Measurements from ENCODE around the gene FUNDC2. TPM values are rescaled to one million over a fixed set of nuclear protein-coding genes. Genes with fewer than 3 reads are reported as not detected.

Gene FUNDC2
- total RNA-seq, 1 donor, result 47.4 TPM

- Histone ChIP-seq H2AFZ (ENCODE audit: low read length) (no peak overlapping the region), H3K4me2 (ENCODE audit: insufficient read depth, low read length) (no peak overlapping the region), H3K36me3 (ENCODE audit: insufficient read depth, low read length) (no peaks in the 10 kb centered on the region), H3K9me3 (ENCODE audit: low read depth, low read length) (no peaks in the 10 kb centered on the region), H3K27me3 (ENCODE audit: insufficient read depth, low read length) (no peaks in the 10 kb centered on the region), H4K20me1 (ENCODE audit: insufficient read depth, low read length) (no peaks in the 10 kb centered on the region), H3K4me3 (ENCODE audit: insufficient read depth, low read length) (no peak overlapping the region), H3K79me2 (ENCODE audit: insufficient read depth, low read length) (peaks cover 22% of the 10 kb centered on the region), H3K4me1 (ENCODE audit: insufficient read depth, low read length) (peaks cover 8% of the 10 kb centered on the region), H3K27ac (ENCODE audit: low read depth, low read length) (no peak overlapping the region)
- DNase-seq (ENCODE audit: insufficient read length, low spot score, missing footprints), result no peak
- no peak for TF ChIP-seq CTCF (IDR thresholded peaks at IDR 0.05; ENCODE audit: extremely low read depth, low read depth, low read length)
Measured at GRCh38 chrX:155031657-155032056, 5.0 kb downstream of the FUNDC2 start.

GRCh38 chrX:155035688-155036087 lies 9.0 kb downstream of the FUNDC2 start:
- Histone ChIP-seq H3K79me2 (ENCODE audit: insufficient read depth, low read length) (peaks cover 17% of the 10 kb centered on the region), H3K9me3 (ENCODE audit: low read depth, low read length) (no peaks in the 10 kb centered on the region), H4K20me1 (ENCODE audit: insufficient read depth, low read length) (no peaks in the 10 kb centered on the region)

GRCh38 chrX:155046129-155046810 lies 19.6 kb downstream of the FUNDC2 start:
- Histone ChIP-seq H3K79me2 (ENCODE audit: insufficient read depth, low read length) (no peaks in the 10 kb centered on the region), H4K20me1 (ENCODE audit: insufficient read depth, low read length) (no peaks in the 10 kb centered on the region), H3K27ac (ENCODE audit: low read depth, low read length) (no peak overlapping the region), H2AFZ (ENCODE audit: low read length) (no peak overlapping the region), H3K4me1 (ENCODE audit: insufficient read depth, low read length) (no peaks in the 10 kb centered on the region), H3K27me3 (ENCODE audit: insufficient read depth, low read length) (no peaks in the 10 kb centered on the region), H3K4me2 (ENCODE audit: insufficient read depth, low read length) (no peak overlapping the region), H3K4me3 (ENCODE audit: insufficient read depth, low read length) (no peak overlapping the region), H3K9me3 (ENCODE audit: low read depth, low read length) (no peaks in the 10 kb centered on the region), H3K36me3 (ENCODE audit: insufficient read depth, low read length) (no peaks in the 10 kb centered on the region)
- DNase-seq (ENCODE audit: insufficient read length, low spot score, missing footprints), result no peak
- TF ChIP-seq CTCF (IDR thresholded peaks at IDR 0.05; ENCODE audit: extremely low read depth, low read depth, low read length), result no peak

More at GRCh38 chrX:155035688-155036087, 9.0 kb downstream of the FUNDC2 start:
- Histone ChIP-seq H3K36me3 (ENCODE audit: insufficient read depth, low read length) (no peaks in the 10 kb centered on the region), H3K27ac (ENCODE audit: low read depth, low read length) (no peak overlapping the region), H3K27me3 (ENCODE audit: insufficient read depth, low read length) (no peaks in the 10 kb centered on the region), H3K4me1 (ENCODE audit: insufficient read depth, low read length) (no peaks in the 10 kb centered on the region), H3K4me3 (ENCODE audit: insufficient read depth, low read length) (no peak overlapping the region), H3K4me2 (ENCODE audit: insufficient read depth, low read length) (no peak overlapping the region), H2AFZ (ENCODE audit: low read length) (no peak overlapping the region)
- no peak for DNase-seq (ENCODE audit: insufficient read length, low spot score, missing footprints)
- no peak for TF ChIP-seq CTCF (IDR thresholded peaks at IDR 0.05; ENCODE audit: extremely low read depth, low read depth, low read length)

DNA sequence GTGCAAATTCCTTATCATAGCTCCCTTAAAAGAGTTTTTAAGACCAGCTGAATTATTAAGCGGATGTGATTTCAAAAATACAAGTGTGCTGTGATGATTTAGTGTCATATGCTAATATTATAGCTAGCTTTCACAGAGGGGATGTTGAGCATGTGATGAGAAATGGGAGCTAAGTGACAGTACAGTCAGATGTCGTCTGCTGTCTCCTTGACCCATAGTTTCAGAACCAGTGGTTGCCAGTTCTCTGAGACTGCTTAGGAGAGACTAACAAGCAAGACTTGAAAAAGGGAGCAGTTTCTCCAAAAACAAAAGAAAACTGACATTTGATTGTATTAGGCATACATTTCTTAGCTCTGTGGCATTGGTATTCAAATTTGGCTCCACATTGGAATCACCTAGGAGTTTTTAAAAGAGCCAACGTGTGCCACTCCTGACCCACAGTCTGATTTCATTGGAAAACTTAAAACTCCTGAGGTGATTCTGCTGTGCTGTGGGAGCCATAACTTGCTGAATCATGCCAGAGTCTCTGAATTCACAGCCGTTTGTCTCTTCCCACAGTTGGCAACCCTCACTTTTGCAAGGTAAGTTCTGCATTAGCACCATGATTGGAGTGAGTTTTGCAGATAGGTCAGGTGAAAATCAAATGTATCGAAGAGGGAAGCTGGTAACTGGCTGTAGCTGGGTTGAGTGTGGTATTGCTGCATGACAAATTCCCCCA lies 20.3 kb downstream of the FUNDC2 start:
- no peak overlapping the region for H2AFZ ChIP-seq (ENCODE audit: low read length)
- H4K20me1 ChIP-seq (ENCODE audit: insufficient read depth, low read length), result no peaks in the 10 kb centered on the region
- no peak overlapping the region for H3K4me3 ChIP-seq (ENCODE audit: insufficient read depth, low read length)
- no peaks in the 10 kb centered on the region for H3K9me3 ChIP-seq (ENCODE audit: low read depth, low read length)
- H3K27me3 ChIP-seq (ENCODE audit: insufficient read depth, low read length), result no peaks in the 10 kb centered on the region
- no peak for TF ChIP-seq CTCF (IDR thresholded peaks at IDR 0.05; ENCODE audit: extremely low read depth, low read depth, low read length)
- no peaks in the 10 kb centered on the region for H3K79me2 ChIP-seq (ENCODE audit: insufficient read depth, low read length)
- DNase-seq (ENCODE audit: insufficient read length, low spot score, missing footprints), result no peak
- H3K36me3 ChIP-seq (ENCODE audit: insufficient read depth, low read length), result no peaks in the 10 kb centered on the region
- no peak overlapping the region for H3K27ac ChIP-seq (ENCODE audit: low read depth, low read length)
- no peaks in the 10 kb centered on the region for H3K4me1 ChIP-seq (ENCODE audit: insufficient read depth, low read length)
- H3K4me2 ChIP-seq (ENCODE audit: insufficient read depth, low read length), result no peak overlapping the region
